Smooth muscle cell (in vitro differentiated cells): ENCODE results near the gene LXN. TPM values are rescaled to one million over a fixed set of nuclear protein-coding genes. Genes with fewer than 3 reads are reported as not detected.

Experiments
- DNase-seq: peaks from one replicate; lab custom pipeline; 2025; ENCODE audit not compliant: unreplicated experiment; lab: John Stamatoyannopoulos, UW
- H2AFZ ChIP-seq: fragments of 200-600 bp; sonication (generic); 2 replicates; pipeline ENCODE4 v1.6.0; 2016; ENCODE audit warnings: antibody characterized with exemption, low read depth, mild to moderate bottlenecking
- H3F3A ChIP-seq: fragments of 200-600 bp; sonication (generic); 2 replicates; pipeline ENCODE4 v1.6.0; 2017; ENCODE audit warnings: antibody characterized with exemption, low read depth
- H3K27ac ChIP-seq: fragments of 200-600 bp; sonication (generic); 2 replicates; pipeline ENCODE4 v1.5.1; 2016; ENCODE audit warnings: low read depth, mild to moderate bottlenecking
- H3K27me3 ChIP-seq: fragments of 200-600 bp; sonication (generic); 2 replicates; pipeline ENCODE4 v1.6.1; 2016; ENCODE audit warnings: low read depth, mild to moderate bottlenecking
- H3K36me3 ChIP-seq: fragments of 200-600 bp; sonication (generic); 2 replicates; pipeline ENCODE4 v1.5.1; 2016; ENCODE audit warnings: low read depth
- H3K4me1 ChIP-seq: fragments of 200-600 bp; sonication (generic); 2 replicates; pipeline ENCODE4 v1.5.1; 2016; ENCODE audit warnings: low read depth
- H3K4me2 ChIP-seq: fragments of 200-600 bp; sonication (generic); 2 replicates; pipeline ENCODE4 v1.6.0; 2016; ENCODE audit warnings: mild to moderate bottlenecking
- H3K4me3 ChIP-seq: fragments of 200-600 bp; sonication (generic); 2 replicates; pipeline ENCODE4 v1.5.1; 2016; ENCODE audit warnings: mild to moderate bottlenecking
- H3K79me2 ChIP-seq: fragments of 200-600 bp; sonication (generic); 2 replicates; pipeline ENCODE4 v1.6.0; 2016; ENCODE audit warnings: low read depth, mild to moderate bottlenecking
- H3K9ac ChIP-seq: fragments of 200-600 bp; sonication (generic); 2 replicates; pipeline ENCODE4 v1.6.0; 2016; ENCODE audit warnings: low read depth
- H3K9me3 ChIP-seq: fragments of 200-600 bp; sonication (generic); replicated peaks from 2 replicates; pipeline ENCODE4 v1.5.1; 2016; ENCODE audit warnings: low read depth
- H4K20me1 ChIP-seq: fragments of 200-600 bp; sonication (generic); 2 replicates; pipeline ENCODE4 v1.6.0; 2016; ENCODE audit warnings: low read depth
- CTCF ChIP-seq: fragments of 200-600 bp; sonication (generic); IDR thresholded peaks from 2 replicates; pipeline ENCODE4 v1.5.1; 2017; ENCODE audit warnings: borderline replicate concordance, mild to moderate bottlenecking, antibody characterized with exemption; ENCODE audit not compliant: insufficient read depth, poor library complexity, severe bottlenecking
- WGBS: methylation state at CpG from one replicate; pipeline ENCODE4 v1.1.7; 2016; ENCODE audit warnings: low lambda C conversion rate; 5-methylcytosine and 5-hydroxymethylcytosine counted together
- polyA plus RNA-seq: library from polyadenylated mRNA; unstranded; fragments of >200 nt; fragmentation: Nextera tagmentation; extraction: Ambion mirVana; gene quantifications from 2 replicates; pipeline ENCODE4 v1.2.1, GENCODE V29; 2016
- total RNA-seq: library from RNA; depleted of rRNA; stranded (reverse); fragments of >200 nt; gene quantifications from 2 replicates; pipeline ENCODE4 v1.2.3, GENCODE V29; 2014

Gene LXN
- total and polyA plus RNA-seq, 2 experiments from 2014 or later = 28.4 to 30.4 TPM

DNA sequence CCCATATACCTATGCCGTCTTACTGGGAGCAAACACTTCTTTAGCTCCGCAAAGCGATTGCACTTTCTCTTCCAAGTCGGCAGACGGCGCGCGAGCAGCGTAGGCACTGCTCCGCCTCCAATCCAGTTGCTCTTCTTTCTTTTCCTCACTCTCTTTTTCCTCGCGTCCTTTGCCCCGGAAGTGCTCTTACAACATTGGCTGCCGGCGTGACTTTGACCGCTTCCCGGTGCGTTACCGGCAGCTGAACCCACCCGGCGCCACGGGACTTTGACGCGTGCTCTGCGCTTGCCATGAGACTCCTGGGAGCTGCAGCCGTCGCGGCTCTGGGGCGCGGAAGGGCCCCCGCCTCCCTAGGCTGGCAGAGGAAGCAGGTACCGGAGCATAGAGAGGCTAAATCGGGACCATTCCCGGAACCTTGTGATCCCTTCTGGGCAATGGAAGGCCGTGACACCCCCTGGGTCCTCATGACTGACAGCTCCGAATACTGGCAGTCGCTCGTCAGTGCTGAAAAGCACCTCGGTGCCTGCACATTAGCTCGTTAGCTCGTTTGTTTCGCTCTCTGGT lies 28.0 kb downstream of the LXN start, which contains the start of gene GFM1:
Gene GFM1, plus strand, starts transcription at position 183 of the 564 bp plus-strand sequence. Its CDS starts 108 bp downstream, at position 291.
- Histone ChIP-seq H3K9me3 (no peaks in the 10 kb centered on the region), H3K79me2 (peaks cover 34% of the 10 kb centered on the region), H3K4me2 (peak within 1 kb of the TSS; percentile 97), H3K36me3 (peaks cover 10% of the 10 kb centered on the region), H3K4me3 (peak within 1 kb of the TSS; percentile 83), H3K27ac (peak within 1 kb of the TSS; percentile 74), H3K27me3 (no peaks in the 10 kb centered on the region), H4K20me1 (no peaks in the 10 kb centered on the region), H3K4me1 (peaks cover 6% of the 10 kb centered on the region), H2AFZ (peak within 1 kb of the TSS; percentile 85), H3K9ac (peak within 1 kb of the TSS; percentile 89), H3F3A (no peaks in the 10 kb centered on the region)
- WGBS = under 1% methylated on average over 42 of the region's 42 CpGs
- TF ChIP-seq CTCF = peak; percentile 72
- DNase-seq = peak; percentile 37

- Histone ChIP-seq H4K20me1 (no peaks in the 10 kb centered on the region), H3K36me3 (peaks cover 5% of the 10 kb centered on the region), H3K79me2 (peaks cover 29% of the 10 kb centered on the region), H3K27ac (no peak overlapping the region), H3K9ac (no peak overlapping the region), H3K4me2 (no peak overlapping the region), H2AFZ (no peak overlapping the region), H3K9me3 (no peaks in the 10 kb centered on the region), H3K27me3 (no peaks in the 10 kb centered on the region), H3K4me3 (no peak overlapping the region), H3K4me1 (peaks cover 6% of the 10 kb centered on the region), H3F3A (no peaks in the 10 kb centered on the region)
- 92% methylated on average over 6 of the region's 6 CpGs for WGBS
- TF ChIP-seq CTCF = no peak
- DNase-seq = no peak
Measured at GRCh38 chr3:158642474-158643210, 29.8 kb downstream of the LXN start.

DNA sequence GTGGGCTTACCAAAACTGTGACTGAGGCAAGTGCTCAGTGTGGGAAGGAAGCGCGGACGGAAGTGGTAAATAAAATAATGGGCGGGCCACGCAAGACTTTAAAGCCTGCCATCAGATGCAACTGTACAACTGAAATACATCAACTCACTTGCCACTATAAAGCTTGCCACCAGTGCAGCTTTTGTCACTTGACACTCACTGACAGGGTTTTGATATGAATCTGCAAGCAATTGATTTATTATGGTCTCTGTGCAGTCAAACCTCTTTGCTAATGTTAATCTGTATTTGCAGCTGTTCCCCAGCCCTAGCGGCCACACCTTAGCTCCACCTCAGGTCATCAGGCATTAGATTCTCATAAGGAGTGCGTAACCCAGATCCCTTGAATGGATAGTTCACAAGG lies 30.4 kb downstream of the LXN start:
- Histone ChIP-seq H3K27ac (no peak overlapping the region), H3K4me3 (no peak overlapping the region), H3K9ac (no peak overlapping the region), H3K4me2 (no peak overlapping the region), H3K9me3 (no peaks in the 10 kb centered on the region), H3K79me2 (peaks cover 22% of the 10 kb centered on the region), H3F3A (no peaks in the 10 kb centered on the region), H3K36me3 (peaks cover under 1% of the 10 kb centered on the region), H4K20me1 (no peaks in the 10 kb centered on the region), H3K4me1 (peaks cover 6% of the 10 kb centered on the region), H2AFZ (no peak overlapping the region), H3K27me3 (no peaks in the 10 kb centered on the region)
- 93% methylated on average over 7 of the region's 7 CpGs for WGBS
- DNase-seq = no peak
- TF ChIP-seq CTCF = no peak
